Stimulated activated CD4-positive, alpha-beta T cell treated with anti-CD3 and anti-CD28 coated beads, TNF-alpha, amount 100 ng/mL, for 48 hours (primary cell): ENCODE data around the gene CLIC6.

Experiments used
- DNase-seq, 3 donors: peaks; one replicate each; pipeline ENCODE4 v3.0.0-alpha.2; 2020; ENCODE audit warnings: low read depth in 3 of 3

CLIC6 gene

GRCh38 chr21:34668803-34669148, at the start of gene CLIC6:
Gene CLIC6, plus strand, starts transcription at chr21:34668994. Its CDS starts 395 bp downstream, at chr21:34669389.
- DNase-seq: no peak

DNA sequence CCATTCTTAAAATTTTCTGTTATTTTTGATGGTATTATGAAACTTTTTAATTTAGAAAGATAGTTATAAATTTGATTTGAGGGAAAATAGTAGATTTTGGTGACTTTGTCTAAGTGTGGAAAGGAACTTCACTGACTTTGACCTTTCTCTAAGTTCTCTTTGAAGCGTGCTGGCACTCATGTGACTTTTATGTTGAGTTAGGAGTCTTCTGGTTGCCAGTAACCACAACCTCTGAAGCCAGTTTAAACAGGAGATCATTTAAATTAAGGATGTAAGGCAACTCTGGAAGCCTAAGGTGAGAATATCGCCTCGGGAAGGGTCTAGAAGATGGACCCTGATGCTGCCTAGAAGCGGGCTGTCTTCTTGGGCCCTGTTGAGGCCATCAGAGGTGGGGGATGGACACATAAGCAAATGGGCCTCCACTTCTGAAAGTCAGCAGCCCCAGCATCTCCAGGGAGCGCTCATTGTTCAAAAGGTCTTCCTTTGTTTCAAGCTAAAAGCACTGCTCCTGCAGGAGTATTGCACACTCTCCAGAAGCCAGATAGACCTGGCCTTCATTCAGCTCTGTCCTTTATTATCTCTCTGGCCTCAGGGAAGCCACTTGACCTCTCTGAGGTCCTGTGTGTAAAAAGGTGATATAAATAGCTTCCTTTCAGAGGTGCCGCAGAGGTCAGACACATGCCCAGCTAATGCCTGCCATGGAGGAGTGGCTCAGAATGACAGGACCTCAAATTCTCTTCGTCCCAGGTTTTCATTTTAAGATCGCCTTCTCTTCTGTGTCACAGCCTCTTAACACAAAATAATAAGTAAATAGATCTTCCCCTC, 48.7 kb upstream of the CLIC6 start:
- DNase-seq: no peak

DNA sequence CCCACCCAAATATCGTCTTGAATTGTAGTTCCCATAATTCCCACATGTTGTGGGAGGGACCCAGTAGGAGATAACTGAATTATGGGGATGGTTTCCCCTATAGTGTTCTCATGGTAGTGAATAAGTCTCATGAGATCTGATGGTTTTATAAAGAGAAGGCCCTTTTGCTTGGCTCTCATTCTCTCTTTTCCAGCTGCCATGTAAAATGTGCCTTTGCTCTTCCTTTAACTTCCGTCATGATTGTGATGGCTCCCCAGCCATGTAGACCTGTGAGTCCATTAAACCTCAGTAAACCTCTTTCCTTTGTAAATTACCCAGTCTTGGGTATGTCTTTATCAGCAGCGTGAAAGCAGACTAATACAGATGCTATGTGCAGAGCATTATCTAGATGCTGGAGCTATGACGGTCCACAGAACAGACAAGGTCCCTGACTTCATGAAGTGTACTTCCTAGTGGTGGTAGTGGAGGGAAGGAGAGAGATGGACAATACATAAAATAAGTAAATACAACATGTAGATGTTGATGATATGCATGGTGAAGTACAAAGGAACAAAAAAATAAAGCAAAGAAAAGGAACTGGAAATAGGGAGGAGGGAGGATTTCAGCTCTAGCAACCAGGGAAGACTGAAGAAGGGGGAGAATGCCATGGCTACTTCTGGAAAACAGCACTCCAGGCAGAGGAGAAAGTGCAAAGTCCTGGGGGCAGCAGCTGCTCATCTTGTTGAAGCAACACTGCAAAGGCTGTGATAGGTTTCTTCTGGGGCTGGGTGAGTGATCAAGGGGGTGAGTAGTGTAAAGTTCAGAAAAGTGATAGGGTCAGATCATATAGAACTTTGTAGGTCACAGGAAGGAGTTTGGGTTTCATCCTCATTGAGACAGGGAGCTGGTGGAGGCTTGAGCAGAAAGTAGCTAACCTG, 47.1 kb upstream of the CLIC6 start:
- DNase-seq: no peak

- no peak for DNase-seq
Observed at GRCh38 chr21:34623516-34623915, 45.3 kb upstream of the CLIC6 start.

GRCh38 chr21:34625030-34625593, 43.7 kb upstream of the CLIC6 start:
- DNase-seq: no peak

DNA sequence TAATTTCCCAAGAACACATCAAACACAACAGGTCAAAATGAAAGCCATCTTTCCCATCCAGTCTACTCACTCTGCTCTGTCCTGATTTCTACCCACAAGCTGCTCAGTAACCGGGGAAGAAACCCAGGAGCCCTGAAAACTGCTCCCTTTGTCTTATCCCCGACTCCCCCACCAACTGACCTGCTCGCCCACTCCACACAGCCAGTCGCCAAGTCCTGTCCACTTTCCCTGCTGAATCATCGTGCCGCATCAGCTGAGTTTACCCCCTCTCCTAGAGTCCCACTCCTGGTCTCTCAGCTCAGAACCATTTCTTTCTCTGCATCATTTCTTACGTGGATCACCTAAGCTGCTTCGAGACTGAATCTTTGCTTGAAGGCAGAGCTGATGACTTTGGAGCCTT, 42.7 kb upstream of the CLIC6 start:
- DNase-seq: no peak

DNA sequence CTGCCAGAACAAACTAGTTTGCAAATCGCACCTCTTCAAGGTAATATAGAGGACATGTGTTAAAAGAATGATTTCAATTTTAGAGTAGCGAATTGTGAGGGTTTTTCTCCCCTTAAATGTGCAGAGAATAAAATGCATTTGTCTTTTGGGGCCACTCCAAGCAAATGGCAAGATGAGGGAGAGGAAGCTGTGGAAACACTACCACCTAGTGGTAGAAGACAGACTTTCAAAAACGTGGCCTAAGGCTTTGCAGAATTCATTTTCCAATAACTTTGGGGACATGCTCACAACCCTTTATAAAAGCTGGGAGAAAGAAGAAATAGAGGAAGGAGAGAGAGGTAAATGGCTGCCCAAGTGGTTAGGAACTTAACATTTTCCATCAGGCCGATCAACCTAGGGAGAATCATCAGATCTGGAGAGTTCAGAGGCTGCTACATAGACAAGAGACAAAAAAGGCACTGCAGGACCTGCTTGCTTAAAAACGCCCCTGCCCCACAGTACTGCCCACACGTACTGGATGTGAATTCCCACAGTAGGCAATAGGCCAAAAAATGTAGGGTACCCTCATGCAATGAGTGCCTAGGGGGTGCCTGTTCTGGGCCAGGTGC, 38.2 kb upstream of the CLIC6 start:
- DNase-seq: no peak

DNA sequence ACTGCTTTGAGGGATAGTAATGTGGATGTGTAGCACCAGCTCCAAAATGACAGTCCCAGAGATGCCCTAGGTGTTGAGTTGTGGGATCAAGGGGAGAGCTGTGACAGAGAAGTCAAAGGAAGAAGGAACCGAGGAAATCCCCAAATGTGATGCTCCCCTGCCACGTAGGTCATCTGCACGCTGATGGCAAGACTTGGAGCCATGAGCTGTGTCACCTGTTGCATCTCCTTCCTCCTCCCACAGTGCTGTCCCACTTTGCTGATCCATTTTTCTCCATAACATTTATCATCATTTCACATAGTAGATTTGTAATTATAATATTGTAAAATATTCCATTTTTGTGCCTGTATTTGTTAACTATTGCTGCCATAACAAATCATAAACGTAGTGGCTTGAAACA, 36.3 kb upstream of the CLIC6 start:
- DNase-seq: no peak

- DNase-seq: no peak
Observed at GRCh38 chr21:34635307-34635706, 33.5 kb upstream of the CLIC6 start.

GRCh38 chr21:34636961-34637360, 31.8 kb upstream of the CLIC6 start:
- DNase-seq: no peak

GRCh38 chr21:34639250-34639649, 29.5 kb upstream of the CLIC6 start:
- no peak for DNase-seq

GRCh38 chr21:34639882-34640788, 28.7 kb upstream of the CLIC6 start:
- peak in 1 of 3 donors; percentile 23 for DNase-seq

GRCh38 chr21:34640858-34641257, 27.9 kb upstream of the CLIC6 start:
- peak in 1 of 3 donors; percentile 12 for DNase-seq

DNA sequence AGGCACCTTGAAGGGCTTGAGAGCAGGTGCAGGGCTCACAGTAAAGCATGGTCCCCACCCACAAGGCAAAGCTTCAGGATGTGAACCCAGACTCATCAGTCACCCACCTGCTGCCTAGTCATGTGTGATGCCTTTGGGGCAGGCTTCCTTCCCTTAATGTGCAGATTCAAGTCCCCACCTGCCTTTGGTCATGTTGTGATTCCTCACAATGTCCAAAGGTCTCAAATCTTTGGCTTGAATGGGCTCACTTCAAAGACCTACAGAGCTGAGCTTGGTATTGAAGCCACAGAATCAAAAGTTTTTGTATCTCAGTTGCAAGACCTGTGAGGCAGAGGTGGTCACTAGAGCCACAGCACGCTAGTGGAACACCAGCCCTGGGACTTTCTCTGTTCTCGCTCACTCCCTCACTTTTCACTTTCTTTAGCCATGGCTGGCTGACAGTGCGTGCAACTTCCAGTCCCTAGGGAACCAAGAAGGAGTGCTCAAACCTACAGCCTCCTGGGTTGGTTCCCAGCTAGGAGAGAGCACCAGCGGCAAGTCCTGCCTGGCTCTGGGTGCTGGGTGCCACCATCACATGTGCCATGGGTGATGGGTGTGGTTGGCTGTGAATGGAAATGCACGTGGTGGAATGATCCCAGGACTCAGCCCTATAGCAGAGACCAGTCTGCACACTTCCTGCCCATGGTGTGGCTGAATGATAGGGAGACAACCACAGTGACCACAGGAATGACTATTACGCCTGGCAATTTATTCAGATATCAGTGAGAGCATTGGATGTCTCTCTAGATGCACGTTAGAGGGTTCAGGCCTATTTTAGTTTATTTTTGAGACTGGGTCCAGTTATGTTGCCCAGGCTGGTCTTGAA, 26.4 kb upstream of the CLIC6 start:
- peak in 1 of 3 donors; percentile 4 for DNase-seq

DNA sequence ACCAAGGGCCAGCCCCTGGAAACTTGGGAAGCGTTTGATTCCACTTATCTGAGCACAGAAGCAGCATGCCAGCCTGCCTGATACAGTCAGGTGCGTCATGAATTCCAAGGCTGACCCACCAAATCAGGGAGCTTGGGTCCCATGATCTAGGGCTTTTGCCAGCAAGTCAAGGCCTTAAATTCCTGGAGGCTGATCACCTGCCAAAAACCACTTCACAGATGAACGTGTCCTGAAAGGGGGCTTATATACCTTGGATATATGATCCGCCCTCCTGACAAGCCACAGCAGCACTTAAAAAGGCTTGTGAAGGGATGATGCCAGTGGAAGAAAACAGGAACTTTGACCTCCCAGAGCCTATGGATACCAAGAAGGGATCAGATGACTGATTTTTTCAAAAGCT, 24.0 kb upstream of the CLIC6 start:
- no peak for DNase-seq

DNA sequence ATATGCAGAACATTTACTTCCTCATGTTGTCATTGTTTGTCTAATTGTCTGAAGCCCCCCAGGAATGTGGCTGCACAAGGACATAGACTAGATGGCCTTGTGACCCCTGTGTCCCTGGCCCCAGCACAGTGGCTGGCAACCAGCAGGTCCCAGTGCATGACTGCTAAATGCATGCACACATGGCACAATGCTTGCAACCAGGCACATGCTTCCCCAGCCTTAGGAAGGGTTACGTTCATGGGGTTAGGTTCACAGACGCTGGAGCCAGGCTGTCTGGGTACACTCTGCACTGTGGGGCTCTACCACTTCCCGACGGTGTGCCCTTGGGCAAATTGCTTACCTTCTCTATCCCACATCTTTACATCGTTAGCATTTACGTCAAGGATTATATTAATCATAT, 21.2 kb upstream of the CLIC6 start:
- DNase-seq: no peak

- no peak for DNase-seq
Observed at GRCh38 chr21:34648739-34649297, 20.0 kb upstream of the CLIC6 start.

- no peak for DNase-seq
Observed at GRCh38 chr21:34649400-34649799, 19.4 kb upstream of the CLIC6 start.

DNA sequence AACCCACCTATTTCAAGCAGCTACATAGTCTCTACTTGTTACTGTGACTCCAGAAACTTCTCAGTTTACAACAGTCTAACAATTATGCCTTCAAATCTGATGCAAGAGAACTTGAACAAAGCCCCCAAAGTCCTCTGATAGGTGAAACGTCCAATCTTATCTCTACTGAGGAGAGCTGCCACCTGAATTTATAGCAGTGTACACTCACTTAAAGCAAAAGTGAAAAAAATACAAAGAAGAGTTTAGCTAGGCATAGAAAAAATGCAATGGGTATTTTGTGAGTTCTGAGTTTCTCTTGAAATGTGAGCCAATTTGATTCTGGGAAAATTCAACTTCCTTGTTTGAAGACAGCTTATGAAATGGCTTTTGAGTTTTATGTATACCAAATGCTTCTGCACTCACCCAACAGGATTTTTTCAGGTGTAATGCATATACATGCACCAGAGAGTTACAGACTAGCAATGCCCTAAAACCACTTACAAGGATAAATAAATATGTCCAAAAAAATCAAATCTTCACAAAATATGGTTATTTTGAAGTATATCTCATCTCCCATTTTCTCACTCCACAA, 17.8 kb upstream of the CLIC6 start:
- no peak for DNase-seq
